ENCODE data around the gene LZIC. TPM values are rescaled to one million over a fixed set of nuclear protein-coding genes. Genes with fewer than 3 reads are reported as not detected.
"Not testable (repeated sequence)": the region's sequence is repeated elsewhere in the genome, so short reads cannot be mapped to it uniquely, and the experiment has no call there.

LZIC gene
- total RNA-seq (2014; rRNA removed; shearing (Covaris generic)), result 17.5 and 33.0 TPM in 2 replicates

DNA sequence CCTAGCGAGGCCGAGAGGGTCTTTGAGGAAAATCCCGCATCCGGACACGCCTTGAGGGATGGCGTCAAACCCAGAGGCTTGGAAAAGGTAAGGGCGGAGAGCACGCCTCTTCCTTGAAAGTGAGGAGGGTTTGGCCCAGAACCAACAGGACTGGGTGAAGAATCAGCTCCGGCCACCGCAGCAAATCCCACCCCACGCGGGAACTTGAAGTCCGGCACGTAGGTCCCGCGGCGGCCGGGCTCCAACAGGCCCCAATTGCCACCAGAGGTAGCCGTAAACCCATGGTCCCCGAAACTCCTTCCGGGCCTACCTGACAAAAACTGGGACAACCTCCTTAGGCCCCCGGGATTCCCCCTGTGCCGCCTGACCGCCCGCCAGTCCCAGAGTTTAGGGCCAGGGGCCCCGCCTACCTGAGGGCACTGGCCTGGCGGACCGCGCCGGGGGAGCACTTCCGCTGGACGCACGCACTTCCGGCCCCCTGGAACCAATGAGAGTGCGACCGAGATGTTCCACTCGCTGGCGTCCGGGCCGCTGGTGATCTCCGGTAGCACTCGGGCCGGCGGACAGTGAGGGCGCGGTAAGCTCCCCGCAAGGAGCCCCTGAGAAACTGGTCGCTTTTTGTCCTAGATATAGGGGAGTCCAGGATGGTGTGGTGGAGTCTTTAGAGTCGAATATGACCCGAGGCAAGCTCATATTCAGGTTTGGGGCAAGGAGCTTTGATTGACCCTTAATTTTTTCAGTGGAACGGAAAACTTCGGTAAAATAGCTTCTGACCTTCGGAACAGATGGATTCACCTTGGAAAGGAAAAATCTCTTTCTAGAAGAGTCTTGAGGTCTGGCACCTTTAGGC, at the start of gene LZIC, which contains the start of gene NMNAT1:
TSS of gene LZIC (minus strand) at position 453 of the 850 bp plus-strand sequence. CDS start 6,772 bp downstream, outside the sequence.
TSS of gene NMNAT1 (plus strand) at position 537 of the 850 bp plus-strand sequence. CDS start 28,599 bp downstream, outside the sequence.
- DNase-seq (ENCODE audit: low read depth), result peak; percentile 94

DNA sequence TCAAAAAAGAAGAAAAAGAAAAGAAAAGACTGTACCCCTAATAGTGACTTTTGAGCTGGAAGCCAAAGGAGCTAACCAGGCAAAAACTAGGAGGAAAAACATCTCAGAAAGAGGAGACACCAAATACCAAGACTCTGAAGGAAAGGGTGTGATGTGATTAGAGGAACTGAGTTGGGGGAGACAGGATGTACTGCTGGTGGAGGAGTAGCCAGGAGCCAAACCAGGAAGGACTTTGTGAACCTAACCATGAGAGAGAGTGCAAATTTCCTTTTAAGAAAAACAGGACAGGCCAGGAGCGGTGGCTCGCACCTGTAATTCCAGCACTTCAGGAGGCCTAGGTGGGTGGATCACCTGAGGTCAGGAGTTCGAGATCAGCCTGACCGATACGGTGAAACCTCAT, 49.7 kb upstream of the LZIC start:
- no peak for DNase-seq (ENCODE audit: low read depth)

DNA sequence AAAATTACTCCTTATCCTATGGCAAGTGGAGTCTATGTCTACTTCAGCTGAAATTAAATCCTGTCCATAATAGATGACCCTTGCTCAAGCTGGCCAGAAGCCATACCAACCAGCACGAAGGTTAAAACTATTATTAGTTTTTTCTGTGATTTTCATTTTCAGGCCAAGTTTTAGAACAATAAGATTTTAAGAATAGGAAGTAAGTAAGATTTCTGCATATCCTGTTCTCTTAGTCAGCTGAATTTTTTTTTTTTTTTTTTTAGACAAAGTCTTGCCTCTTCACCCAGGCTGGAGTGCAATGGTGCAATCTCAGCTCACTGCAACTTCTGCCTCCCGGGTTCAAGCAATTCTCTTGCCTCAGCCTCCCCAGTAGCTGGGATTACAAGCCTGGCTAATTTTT, 47.8 kb upstream of the LZIC start:
- no peak for DNase-seq (ENCODE audit: low read depth)

DNA sequence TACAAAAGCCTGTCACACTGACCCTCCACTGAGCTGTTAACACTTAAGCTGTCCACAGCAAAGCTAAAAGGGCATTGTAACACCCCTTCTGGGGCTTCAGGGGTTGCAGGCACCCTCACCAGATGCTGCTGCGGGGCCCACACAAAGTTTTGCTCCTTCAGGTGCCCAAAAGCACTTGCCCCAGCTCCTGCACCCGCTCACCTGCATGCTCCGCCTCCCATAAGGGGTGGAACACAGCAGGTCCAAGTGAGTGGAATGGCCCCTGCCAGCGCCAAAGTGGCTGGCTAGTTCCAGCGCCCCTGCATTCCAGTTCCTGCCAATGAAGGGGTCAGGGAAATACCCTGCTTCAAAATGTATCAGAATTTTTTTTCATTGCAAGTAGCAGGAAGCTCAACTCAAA, 46.6 kb upstream of the LZIC start:
- DNase-seq (ENCODE audit: low read depth), result no peak

DNA sequence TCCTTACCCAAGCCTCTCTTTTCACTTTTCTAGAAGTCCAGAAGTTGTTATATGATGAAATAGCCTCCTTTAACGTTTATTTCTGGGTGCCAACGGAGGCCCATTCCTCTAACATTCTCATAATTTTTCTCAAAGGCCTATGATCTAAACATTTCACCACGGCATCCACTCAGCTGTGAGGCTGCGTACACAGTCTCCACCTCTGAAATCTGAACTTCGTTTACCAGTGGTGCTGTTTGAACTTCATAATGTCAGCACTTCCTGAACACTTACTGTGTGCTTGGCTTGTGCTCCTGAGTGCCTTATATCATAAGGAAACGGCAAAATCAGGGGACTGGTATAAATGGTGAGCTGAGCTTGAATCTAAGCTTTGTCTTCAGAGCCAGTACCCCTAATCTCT, 41.8 kb upstream of the LZIC start:
- DNase-seq (ENCODE audit: low read depth), result no peak

DNA sequence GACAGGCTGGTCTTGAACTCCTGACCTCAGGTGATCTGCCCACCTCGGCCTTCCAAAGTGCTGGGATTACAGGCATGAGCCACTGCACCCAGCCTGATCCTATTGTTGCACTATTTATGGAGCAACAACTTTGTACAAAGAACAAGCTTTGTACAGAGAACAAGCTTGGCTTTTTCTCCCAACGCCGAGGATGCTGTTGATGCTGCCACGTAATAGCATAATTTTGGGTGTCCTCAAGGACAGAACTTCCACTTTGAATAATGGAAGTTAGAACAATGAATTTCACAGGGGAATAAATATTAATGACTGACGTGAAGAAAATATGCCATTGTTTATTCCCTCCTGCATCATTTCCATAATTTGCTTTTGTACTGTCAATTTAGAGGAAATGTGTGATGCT, 41.1 kb upstream of the LZIC start:
- DNase-seq (ENCODE audit: low read depth), result no peak

DNA sequence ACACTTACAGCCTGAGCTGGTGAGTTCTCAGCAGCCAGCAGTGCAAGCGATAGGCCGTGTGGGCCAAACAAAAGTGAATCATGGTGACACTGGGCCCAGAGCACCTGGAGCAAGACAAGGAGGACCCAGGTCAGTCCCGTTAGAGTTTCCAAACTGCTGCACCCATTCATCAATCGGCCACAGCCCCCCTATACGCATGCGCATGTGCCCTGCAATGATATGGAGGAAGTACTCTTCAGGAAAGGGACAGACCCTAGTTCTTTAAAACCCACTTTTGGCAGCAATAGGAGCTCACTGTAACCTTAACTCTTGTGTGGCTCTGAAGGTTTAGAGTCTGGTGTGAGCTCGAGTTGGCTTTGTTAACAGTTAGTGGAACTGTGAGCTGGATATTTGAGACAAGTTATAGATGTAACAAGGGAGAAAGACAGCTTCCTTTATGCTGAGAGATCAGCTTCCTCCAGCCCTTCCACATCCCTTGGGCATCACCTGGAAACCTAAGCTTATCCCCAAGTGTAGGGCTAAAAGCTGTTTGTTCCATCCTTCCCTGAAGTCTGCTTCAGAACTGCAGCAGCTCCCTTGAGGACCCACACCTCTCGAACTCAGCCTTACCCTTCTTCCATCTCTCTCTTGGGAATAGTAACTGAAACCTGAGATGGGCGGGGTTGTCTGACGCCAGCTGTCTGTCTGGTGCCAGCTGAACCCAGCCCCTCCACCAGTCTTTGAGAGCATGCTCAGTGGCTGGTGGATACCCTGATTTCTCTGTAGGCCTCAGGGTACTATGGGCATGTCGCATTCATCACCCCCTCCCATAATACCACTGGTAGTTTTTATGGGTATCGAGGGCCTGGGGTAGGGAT, 17.7 kb upstream of the LZIC start:
- DNase-seq (ENCODE audit: low read depth), result no peak

DNA sequence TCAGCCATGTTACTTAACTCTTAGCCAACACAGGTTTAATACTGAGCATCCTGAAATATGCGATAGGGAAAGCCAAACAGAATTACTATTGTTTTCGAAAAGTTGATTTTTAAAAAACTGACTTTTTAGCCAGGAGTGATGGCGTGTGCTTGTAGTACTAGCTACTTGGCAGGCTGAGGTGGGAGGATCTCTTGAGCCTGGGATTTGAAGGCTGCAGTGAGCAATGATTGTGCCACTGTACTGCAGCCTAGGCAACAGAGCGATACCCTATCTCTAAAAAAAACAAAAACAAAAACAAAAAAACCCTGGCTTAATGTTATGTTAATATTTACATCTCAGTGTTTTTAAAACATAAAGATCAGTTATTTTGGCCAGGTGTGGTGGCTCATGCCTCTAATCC, 16.8 kb upstream of the LZIC start:
- peak; percentile 13 for DNase-seq (ENCODE audit: low read depth)

DNA sequence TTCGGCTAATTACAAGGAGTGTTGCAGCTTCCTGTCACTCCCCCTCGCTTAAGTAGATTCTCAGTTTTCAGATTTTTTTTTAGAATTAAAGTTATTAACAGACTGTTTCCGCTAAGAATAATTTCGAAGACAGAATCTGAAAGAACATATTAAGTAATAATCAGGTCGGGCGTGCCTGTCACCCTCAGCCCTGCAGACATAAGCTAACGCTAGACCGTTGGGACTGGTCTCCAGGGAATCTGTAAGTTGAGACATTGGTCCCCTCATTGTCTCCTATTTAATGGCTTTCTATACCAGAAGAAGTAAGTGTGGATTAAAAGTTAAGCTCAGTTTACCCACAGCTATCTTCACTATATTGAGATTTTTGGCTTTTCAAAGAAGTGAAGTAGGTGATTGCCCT, 14.5 kb upstream of the LZIC start:
- no peak for DNase-seq (ENCODE audit: low read depth)

DNA sequence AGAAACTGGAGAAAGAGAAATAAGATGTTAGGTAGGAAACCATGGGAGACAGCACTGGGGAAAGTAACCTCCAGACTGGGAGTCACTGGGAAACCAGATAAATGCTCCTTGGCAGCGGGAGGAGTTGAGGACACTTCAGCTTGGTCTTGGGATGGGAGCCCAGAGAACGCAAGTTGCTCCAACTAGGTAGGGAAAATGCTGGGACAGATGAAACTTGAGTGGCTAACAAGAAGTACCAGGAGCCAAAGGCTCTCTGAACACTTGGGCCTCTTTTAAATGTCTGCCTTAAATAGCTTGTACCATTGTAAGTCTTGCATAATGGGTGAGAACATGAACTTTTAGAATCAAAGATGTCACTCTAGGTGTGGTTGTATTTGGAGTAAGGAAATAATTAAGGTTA, 3.1 kb upstream of the LZIC start:
- no peak for DNase-seq (ENCODE audit: low read depth)

DNA sequence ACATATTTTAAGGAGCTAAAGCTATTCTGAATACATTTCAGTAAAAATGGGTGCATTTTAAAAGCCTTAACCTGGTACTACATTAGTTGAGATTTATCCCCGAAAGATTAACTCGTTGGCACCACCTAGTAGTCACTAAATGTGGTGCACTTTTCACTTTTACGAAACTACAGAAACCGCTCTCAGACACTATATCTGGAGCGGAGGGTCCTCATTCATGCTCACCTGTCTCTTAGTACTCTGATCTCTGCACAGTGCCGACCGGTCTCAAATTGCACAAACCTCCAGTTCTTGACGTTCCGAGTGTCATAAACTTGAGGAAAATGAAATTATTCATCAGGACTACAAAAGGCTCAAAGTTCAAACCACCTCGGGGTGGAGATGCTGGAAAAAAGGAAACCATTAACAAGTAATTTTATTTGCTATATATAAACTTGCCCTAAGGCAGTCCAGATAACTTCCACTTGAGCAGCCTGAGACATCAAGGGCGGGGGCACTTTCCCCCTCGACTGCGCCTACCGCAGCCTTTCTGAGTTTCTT, 722 bp downstream of the LZIC start:
- DNase-seq (ENCODE audit: low read depth), result peak; percentile 68

DNA sequence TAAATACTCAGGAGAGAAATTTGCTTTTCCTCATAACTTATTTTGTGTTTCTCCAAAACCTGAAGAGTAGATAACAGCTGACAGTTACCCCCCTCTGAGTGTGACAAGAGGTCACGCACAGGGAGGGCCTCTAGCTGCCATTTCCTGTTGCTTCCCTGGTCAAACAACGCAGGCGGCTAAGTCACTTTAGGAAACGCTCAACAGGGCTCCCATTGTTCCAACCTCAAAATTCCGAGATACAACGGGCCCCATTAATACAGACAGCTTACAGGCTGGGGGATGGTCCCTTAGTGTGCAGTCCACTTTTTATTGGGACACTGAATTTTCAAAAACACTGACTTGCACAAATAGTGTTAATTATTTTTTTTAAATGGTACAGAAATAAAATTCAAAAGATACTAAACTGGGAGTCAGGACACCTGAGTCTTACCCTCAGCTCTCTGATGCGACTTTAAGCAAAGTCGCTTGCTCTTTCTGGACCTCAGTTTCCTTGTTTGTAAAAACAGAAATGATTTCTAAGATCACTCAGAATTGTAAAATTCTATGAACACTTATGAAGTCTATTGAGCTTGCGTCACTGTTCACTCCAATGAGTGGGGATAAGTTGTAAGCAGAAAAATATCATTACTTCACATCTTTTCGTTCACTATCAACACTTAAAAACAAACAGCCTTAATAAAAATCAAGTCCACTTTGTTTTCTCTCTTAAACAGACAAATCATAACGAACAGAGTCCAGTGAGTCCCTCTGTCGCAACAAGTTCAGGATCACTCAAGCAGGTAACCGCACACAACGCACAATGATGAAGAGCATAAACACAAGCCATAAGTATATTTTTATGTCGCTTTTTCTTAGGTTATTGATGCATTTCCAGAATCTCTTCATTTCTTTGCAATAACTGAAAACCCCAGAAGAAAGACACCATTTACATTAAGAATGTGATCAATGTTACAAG, 13.5 kb downstream of the LZIC start:
- DNase-seq (ENCODE audit: low read depth), result no peak

DNA sequence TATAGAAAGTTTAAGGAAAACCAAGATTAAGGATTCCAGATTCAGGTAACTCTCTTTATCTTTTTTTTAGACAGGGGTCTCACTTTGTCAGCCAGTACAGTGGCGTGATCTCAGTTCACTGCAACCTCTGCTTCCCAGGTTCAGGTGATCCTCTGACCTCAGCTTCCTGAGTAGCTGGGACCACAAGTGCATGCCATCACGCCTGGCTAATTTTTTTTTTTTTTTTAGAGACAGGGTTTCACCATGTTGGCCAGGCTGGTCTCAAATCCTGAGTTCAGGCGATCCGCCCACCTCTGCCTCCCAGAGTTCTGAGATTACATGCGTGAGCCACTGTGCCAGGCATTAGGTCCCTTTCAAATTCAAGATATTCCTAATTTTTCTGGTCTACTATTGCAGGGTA, 15.9 kb downstream of the LZIC start:
- no peak for DNase-seq (ENCODE audit: low read depth)

DNA sequence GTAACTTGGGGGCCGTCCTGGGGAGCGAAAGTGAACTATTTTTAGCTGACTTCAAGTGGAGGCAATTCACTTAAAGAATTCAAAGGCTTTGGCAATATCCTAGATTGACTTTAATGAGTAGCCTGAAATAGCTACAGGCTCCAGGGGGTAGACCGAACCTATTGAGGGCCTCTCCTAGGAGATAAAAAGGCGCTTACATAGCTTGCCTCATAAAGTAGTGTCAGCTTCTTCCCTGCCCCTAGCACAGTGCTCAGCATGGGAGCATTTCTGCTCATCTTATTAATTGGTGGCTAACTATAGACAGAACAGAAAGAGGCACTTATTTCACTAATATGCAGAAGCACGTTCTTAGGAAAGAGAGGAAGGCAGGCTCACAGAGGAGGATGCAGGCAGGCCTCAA, 20.8 kb downstream of the LZIC start:
- no peak for DNase-seq (ENCODE audit: low read depth)

DNA sequence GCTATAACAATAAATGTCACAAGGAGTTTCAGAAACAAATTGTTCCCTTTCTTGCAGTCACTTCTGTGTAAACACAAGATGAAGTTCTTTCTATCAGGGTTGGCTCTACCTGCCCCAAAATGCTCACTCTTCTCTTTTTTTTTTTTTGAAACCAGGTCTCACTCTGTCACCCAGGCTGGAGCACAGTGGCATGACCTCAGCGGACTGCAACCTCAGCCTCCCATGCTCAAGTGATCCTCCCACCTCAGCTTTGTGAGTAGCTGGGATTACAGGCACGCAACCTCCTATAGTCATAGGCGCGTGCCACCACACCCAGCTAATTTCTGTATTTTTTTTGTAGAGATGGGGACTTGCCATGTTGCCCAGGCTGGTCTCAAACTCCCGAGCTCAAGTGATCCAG, 22.6 kb downstream of the LZIC start:
- DNase-seq (ENCODE audit: low read depth), result no peak

DNA sequence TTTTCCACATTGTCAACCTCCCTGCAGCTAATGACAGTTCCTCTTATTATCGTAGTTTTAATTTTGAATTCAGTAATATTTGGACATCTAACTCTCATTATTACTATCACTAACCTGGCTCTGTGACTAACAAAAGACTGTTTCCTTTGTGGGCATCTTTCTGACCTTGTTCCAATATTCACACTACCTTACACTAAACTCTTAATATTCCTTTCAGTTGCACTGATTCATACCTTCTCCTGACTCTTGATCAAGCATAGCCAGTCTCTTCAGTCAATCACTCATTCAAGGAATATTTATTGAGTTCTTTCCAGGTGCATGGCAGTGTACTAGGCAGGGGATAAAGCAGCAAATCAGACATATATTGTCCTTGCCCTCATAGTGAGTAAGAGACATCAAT, 25.3 kb downstream of the LZIC start:
- DNase-seq (ENCODE audit: low read depth), result no peak

DNA sequence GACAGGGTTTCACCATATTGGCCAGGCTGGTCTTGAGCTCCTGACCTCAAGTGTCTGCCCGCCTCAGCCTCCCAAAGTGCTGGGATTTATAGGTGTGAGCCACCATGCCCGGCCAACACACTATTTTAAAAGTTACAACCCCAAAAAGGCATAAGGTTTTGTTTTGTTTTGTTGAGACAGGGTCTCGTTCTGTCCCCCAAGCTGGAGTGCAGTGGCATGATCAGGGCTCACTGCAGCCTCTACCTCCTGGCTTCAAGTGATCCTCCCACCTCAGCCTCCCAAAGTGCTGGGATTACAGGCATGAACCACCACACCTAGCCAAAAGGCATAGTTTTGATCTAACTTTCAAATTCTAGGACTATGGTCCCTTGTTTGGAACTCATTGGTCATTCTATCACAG, 25.7 kb downstream of the LZIC start:
- DNase-seq (ENCODE audit: low read depth), result not testable (repeated sequence)

DNA sequence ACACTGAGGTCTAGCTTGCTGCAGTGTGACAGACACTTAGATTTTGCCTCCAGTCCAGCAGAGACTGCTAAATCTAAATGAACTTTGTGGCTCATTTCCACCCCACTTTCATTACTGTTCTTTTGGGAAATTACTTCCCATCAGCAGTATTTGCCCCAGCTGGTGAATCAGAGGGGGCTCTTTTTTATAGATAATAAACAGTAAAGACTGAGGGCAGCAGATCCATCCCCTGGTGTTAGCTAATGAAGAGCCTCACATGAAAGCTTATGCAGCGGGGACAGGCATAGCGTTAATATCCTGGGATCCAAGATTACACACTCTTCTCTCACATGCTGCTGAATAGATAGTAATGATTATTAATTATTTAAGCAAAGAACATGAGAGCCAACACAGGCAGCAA, 26.7 kb downstream of the LZIC start:
- DNase-seq (ENCODE audit: low read depth), result no peak

DNA sequence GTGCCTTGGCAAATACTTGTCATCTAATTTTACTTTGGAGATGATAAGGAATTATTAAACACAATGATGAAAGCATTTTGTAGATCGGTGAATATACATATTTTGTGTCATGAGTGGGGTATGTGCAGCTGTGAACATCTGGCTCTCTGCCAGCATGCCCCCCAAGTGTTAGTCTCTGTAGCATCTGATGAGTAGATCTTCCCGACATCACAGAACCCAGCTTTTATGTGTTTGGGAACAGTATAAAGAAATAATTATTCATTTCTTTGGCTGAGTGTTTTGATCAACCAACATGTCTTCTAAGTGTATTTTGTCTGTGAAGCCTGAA, 28.6 kb downstream of the LZIC start:
- DNase-seq (ENCODE audit: low read depth), result no peak

DNA sequence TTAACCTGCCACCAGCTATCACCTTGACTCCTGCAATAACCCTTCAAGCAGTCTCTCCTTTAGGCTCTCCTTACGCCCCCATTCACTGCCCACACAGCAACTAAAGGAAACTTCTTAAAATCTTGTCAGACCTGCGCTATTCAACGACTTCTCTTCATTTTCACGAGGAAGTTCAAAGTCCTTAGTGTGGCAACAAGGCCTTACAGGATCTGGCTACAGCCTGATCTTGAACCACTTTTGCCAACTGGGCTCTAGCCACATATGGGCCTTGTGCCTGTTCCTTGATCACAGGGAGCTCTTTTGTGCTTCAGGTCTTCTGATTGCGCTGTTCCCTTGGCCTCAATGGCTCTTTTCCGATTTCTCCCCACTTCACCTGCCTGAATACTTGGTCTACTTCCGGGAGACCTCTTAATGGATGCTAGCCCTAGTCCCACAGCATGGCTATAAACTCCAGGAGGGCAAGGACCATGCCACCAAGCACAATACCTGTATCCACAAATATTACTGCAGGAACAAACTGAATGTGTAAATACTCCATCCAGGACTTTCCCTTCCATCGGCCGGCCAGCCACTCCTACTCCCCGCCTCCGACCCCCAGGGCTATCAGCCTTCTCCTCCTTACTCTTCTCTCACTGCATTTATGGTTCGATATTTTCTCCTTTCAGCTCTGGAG, 30.8 kb downstream of the LZIC start:
- DNase-seq (ENCODE audit: low read depth), result no peak

All from M059J (cell line).